GM23248 (cell line): ENCODE results near the gene TANK.

ENCODE experiments used
- EZH2 ChIP-seq: fragments of 200-600 bp; sonication (generic); IDR thresholded peaks from 2 replicates; pipeline ENCODE4 v1.6.1; 2018; ENCODE audit warnings: antibody characterized with exemption, mild to moderate bottlenecking; ENCODE audit not compliant: insufficient read depth, poor library complexity, severe bottlenecking
- EZH2phosphoT487 ChIP-seq: fragments of 200-600 bp; sonication (generic); IDR thresholded peaks from 2 replicates; pipeline ENCODE4 v1.6.1; 2018; ENCODE audit warnings: antibody characterized with exemption, moderate library complexity, mild to moderate bottlenecking, low read depth; ENCODE audit not compliant: insufficient read depth

- TF ChIP-seq EZH2 = no peak
- no peak for TF ChIP-seq EZH2phosphoT487
Measured at GRCh38 chr2:161139098-161139987, 20.9 kb upstream of the TANK start.
